GM10847 (cell line): ENCODE results near the gene TMED1.

ENCODE experiments used
- POLR2A ChIP-seq: IDR thresholded peaks from 2 replicates; pipeline ENCODE4 v1.6.1; 2011; ENCODE audit not compliant: insufficient read length; ENCODE audit errors: extremely low read depth

Gene TMED1

GRCh38 chr19:10809651-10810285, 26.2 kb downstream of the TMED1 start:
- TF ChIP-seq POLR2A, result no peak

- TF ChIP-seq POLR2A, result no peak
Observed at GRCh38 chr19:10808937-10809649, 26.9 kb downstream of the TMED1 start.

GRCh38 chr19:10805758-10806247, 30.2 kb downstream of the TMED1 start:
- TF ChIP-seq POLR2A, result no peak

GRCh38 chr19:10805065-10805757, 30.8 kb downstream of the TMED1 start:
- no peak for TF ChIP-seq POLR2A

GRCh38 chr19:10803252-10803651, 32.8 kb downstream of the TMED1 start:
- no peak for TF ChIP-seq POLR2A

GRCh38 chr19:10802479-10802878, 33.5 kb downstream of the TMED1 start:
- TF ChIP-seq POLR2A, result no peak

GRCh38 chr19:10800488-10800887, 35.5 kb downstream of the TMED1 start:
- no peak for TF ChIP-seq POLR2A

- no peak for TF ChIP-seq POLR2A
Observed at GRCh38 chr19:10797541-10798256, 38.3 kb downstream of the TMED1 start.

GRCh38 chr19:10797078-10797477, 38.9 kb downstream of the TMED1 start:
- no peak for TF ChIP-seq POLR2A

- no peak for TF ChIP-seq POLR2A
Observed at GRCh38 chr19:10796653-10797052, 39.4 kb downstream of the TMED1 start.

GRCh38 chr19:10789866-10790265, 46.1 kb downstream of the TMED1 start:
- TF ChIP-seq POLR2A, result no peak

GRCh38 chr19:10788146-10788545, 47.9 kb downstream of the TMED1 start:
- TF ChIP-seq POLR2A, result no peak

- TF ChIP-seq POLR2A, result no peak
Observed at GRCh38 chr19:10784257-10784656, 51.8 kb downstream of the TMED1 start.

- TF ChIP-seq POLR2A, result no peak
Observed at GRCh38 chr19:10782795-10783194, 53.2 kb downstream of the TMED1 start.
